ENCODE data around the gene PTPN7. TPM values are rescaled to one million over a fixed set of nuclear protein-coding genes. Genes with fewer than 3 reads are reported as not detected.

The PTPN7 gene
- total RNA-seq, 2 experiments from 2014 or later = 67.5 to 83.1 TPM

DNA sequence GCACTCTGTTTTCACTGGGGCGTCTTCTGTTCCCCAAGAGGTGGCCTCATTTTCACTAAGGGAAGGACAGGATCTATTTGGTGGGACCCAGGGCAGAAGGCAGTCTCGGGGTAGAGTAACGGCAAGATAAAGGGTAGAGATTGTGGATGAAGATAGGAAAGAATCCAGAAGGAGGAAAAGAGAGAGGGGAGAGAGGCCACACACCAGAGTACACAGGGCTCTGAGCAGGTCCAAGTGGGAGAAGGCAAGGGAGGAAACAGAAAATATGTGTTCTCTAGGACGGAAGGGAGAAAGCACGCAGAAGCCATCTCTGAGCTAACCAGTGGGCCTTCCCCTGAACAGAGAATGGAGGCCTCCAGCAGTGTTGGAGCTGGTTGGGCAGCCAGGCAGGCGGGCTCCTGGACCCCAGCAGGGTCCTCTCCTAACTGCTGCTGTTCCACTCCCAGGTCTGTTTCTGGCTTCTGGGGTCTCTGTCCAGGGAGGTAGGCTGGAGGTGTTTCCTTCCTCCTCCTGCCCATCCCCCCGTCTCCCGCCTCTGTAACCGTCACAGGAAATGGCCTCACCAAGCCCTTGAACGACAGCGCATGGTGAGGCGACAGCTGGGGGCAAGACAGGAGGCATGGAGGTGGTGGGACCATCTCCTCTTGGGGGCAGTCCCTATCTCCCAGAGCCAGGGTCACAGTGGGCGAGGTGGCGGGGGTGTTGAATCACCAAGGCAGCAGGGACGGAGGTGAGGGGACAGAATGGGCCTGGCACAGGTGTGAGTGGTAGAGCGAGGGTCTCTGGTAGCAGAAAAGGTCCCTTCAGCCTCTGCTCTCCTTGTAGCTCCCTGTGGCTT lies 649 bp downstream of the PTPN7 start:
- ChIA-PET CTCF (ENCODE audit: unreplicated experiment) (no interaction called here), POLR2A (interaction anchor here (1.2 to 1.9 kb wide), 3 partner anchors 14 to 24 kb away, joined by 4 to 11 read pairs (median 7); partner anchors contain the start of gene ARL8A)
- H3K9me3 ChIP-seq (ENCODE audit: low read length) = no peaks in the 10 kb centered on the region
- peak overlapping the region; percentile 89 for H3K27ac ChIP-seq (ENCODE audit: low read depth, low read length, poor library complexity, severe bottlenecking)
- intact Hi-C loops (cut with micrococcal nuclease; ENCODE audit: unreplicated experiment) = no loop called here
- peak overlapping the region; percentile 24; the same call in 1 of the 2 replicates for H2AFZ ChIP-seq (ENCODE audit: low read length)
- peaks cover 32% of the 10 kb centered on the region for H3K36me3 ChIP-seq (ENCODE audit: insufficient read depth, low read length)
- H4K20me1 ChIP-seq (ENCODE audit: insufficient read depth, low read length) = no peaks in the 10 kb centered on the region
- DNase-seq (ENCODE audit: low spot score) = peak; percentile 76
- peak overlapping the region; percentile 73 for H3K4me3 ChIP-seq (ENCODE audit: low read depth, low read length, poor library complexity, severe bottlenecking)
- peaks cover 98% of the 10 kb centered on the region for H3K4me1 ChIP-seq (ENCODE audit: insufficient read depth, low read length, poor library complexity, severe bottlenecking)
- TF ChIP-seq EZH2phosphoT487 (IDR thresholded peaks at IDR 0.05; ENCODE audit: borderline replicate concordance, low read depth, low read length) (no peak), CTCF (conservative IDR thresholded peaks at IDR 0.05; ENCODE audit: low read length) (peak; percentile 47; the same call in 1 of the 2 replicates)
- H3K79me2 ChIP-seq (ENCODE audit: insufficient read depth, low read depth, low read length) = peaks cover 30% of the 10 kb centered on the region; the same call in 1 of the 2 replicates
- BruUV-seq (replicated peaks) = no TSS peak
- H3K9me2 ChIP-seq (ENCODE audit: insufficient read depth, low read length) = no peaks in the 10 kb centered on the region
- H3K4me2 ChIP-seq (ENCODE audit: low read length) = peak overlapping the region; percentile 95

GRCh38 chr1:202158810-202159533 lies 1.4 kb downstream of the PTPN7 start:
- Histone ChIP-seq H3K9me2 (ENCODE audit: insufficient read depth, low read length) (no peaks in the 10 kb centered on the region), H3K27ac (ENCODE audit: low read depth, low read length, poor library complexity, severe bottlenecking) (peak overlapping the region; percentile 89), H3K4me1 (ENCODE audit: insufficient read depth, low read length, poor library complexity, severe bottlenecking) (peaks cover 92% of the 10 kb centered on the region), H2AFZ (ENCODE audit: low read length) (peak overlapping the region; percentile 24; the same call in 1 of the 2 replicates), H3K4me3 (ENCODE audit: low read depth, low read length, poor library complexity, severe bottlenecking) (peak overlapping the region; percentile 73), H4K20me1 (ENCODE audit: insufficient read depth, low read length) (no peaks in the 10 kb centered on the region), H3K9me3 (ENCODE audit: low read length) (no peaks in the 10 kb centered on the region), H3K4me2 (ENCODE audit: low read length) (peak overlapping the region; percentile 95), H3K79me2 (ENCODE audit: insufficient read depth, low read depth, low read length) (peaks cover 30% of the 10 kb centered on the region; the same call in 1 of the 2 replicates), H3K36me3 (ENCODE audit: insufficient read depth, low read length) (peaks cover 40% of the 10 kb centered on the region)
- ChIA-PET POLR2A (interaction anchor here (0.5 to 1.7 kb wide), 4 partner anchors 12 to 384 kb away, joined by 3 to 7 read pairs (median 4); no protein-coding TSS in a partner anchor), CTCF (ENCODE audit: unreplicated experiment) (no interaction called here)
- TF ChIP-seq CTCF (conservative IDR thresholded peaks at IDR 0.05; ENCODE audit: low read length) (peak; percentile 79), EZH2phosphoT487 (IDR thresholded peaks at IDR 0.05; ENCODE audit: borderline replicate concordance, low read depth, low read length) (no peak)
- DNase-seq (ENCODE audit: low spot score) = peak; percentile 70
- no TSS peak for BruUV-seq (replicated peaks)
- intact Hi-C loops (cut with micrococcal nuclease; ENCODE audit: unreplicated experiment) = no loop called here

Data from OCI-LY7 (cell line).